HEK293T (cell line): Measurements from ENCODE around the gene AGAP3.

Experiments used
- ARNT ChIP-seq: fragments of 450-650 bp; IDR thresholded peaks from 2 replicates; pipeline ENCODE4 v1.6.1; 2017; ENCODE audit warnings: mild to moderate bottlenecking
- CTBP1 ChIP-seq: fragments of 450-650 bp; IDR thresholded peaks from 2 replicates; pipeline ENCODE4 v1.6.1; 2016; ENCODE audit warnings: borderline replicate concordance
- ELF4 ChIP-seq: fragments of 450-650 bp; IDR thresholded peaks from 2 replicates; pipeline ENCODE4 v1.6.1; 2017; ENCODE audit warnings: antibody characterized with exemption
- FOXK2 ChIP-seq: fragments of 450-650 bp; IDR thresholded peaks from 2 replicates; pipeline ENCODE4 v1.6.1; 2016; ENCODE audit warnings: mild to moderate bottlenecking
- FOXM1 ChIP-seq: fragments of 450-650 bp; IDR thresholded peaks from 2 replicates; pipeline ENCODE4 v1.6.1; 2017; ENCODE audit warnings: mild to moderate bottlenecking, borderline replicate concordance
- L3MBTL2 ChIP-seq: fragments of 450-650 bp; conservative IDR thresholded peaks from 2 replicates; pipeline ENCODE4 v1.6.1; 2016; ENCODE audit warnings: mild to moderate bottlenecking
- LEF1 ChIP-seq: fragments of 450-650 bp; IDR thresholded peaks from 2 replicates; pipeline ENCODE4 v1.6.1; 2017; ENCODE audit warnings: mild to moderate bottlenecking, borderline replicate concordance
- NFRKB ChIP-seq: fragments of 450-650 bp; IDR thresholded peaks from 2 replicates; pipeline ENCODE4 v1.6.1; 2016; ENCODE audit warnings: mild to moderate bottlenecking, moderate library complexity
- PKNOX1 ChIP-seq: fragments of 450-650 bp; IDR thresholded peaks from 2 replicates; pipeline ENCODE4 v1.6.1; 2016
- SP1 ChIP-seq: fragments of 450-650 bp; IDR thresholded peaks from 2 replicates; pipeline ENCODE4 v1.6.1; 2017
- TARDBP ChIP-seq: fragments of 450-650 bp; IDR thresholded peaks from 2 replicates; pipeline ENCODE4 v1.6.1; 2016
- ZNF384 ChIP-seq: fragments of 450-650 bp; IDR thresholded peaks from 2 replicates; pipeline ENCODE4 v1.6.1; 2016

- TF ChIP-seq CTBP1 (no peak), ARNT (no peak), SP1 (no peak), FOXM1 (no peak), FOXK2 (no peak), ELF4 (no peak), TARDBP (no peak), L3MBTL2 (no peak), LEF1 (no peak), NFRKB (no peak), ZNF384 (no peak), PKNOX1 (no peak)
Measured at GRCh38 chr7:151173386-151174245, 87.3 kb downstream of the AGAP3 start.
